Fibroblast of lung (primary cell): ENCODE data around the gene ADORA2B.

Experiments used
- CTCF ChIP-seq, 2 donors: IDR thresholded peaks in 1 of 2; conservative IDR thresholded peaks in 1 of 2; 1 replicate in 1 of 2; 2 replicates in 1 of 2; pipeline ENCODE4 v1.5.1; 2011 to 2012; ENCODE audit warnings: low read length in 2 of 2, control low read depth in 1 of 2, inconsistent platforms in 1 of 2, low read depth in 1 of 2, mild to moderate bottlenecking in 1 of 2
- EZH2 ChIP-seq: IDR thresholded peaks from 2 replicates; pipeline ENCODE4 v1.5.1; 2012; ENCODE audit warnings: low read length, control low read depth, mild to moderate bottlenecking; ENCODE audit errors: missing control alignments

DNA sequence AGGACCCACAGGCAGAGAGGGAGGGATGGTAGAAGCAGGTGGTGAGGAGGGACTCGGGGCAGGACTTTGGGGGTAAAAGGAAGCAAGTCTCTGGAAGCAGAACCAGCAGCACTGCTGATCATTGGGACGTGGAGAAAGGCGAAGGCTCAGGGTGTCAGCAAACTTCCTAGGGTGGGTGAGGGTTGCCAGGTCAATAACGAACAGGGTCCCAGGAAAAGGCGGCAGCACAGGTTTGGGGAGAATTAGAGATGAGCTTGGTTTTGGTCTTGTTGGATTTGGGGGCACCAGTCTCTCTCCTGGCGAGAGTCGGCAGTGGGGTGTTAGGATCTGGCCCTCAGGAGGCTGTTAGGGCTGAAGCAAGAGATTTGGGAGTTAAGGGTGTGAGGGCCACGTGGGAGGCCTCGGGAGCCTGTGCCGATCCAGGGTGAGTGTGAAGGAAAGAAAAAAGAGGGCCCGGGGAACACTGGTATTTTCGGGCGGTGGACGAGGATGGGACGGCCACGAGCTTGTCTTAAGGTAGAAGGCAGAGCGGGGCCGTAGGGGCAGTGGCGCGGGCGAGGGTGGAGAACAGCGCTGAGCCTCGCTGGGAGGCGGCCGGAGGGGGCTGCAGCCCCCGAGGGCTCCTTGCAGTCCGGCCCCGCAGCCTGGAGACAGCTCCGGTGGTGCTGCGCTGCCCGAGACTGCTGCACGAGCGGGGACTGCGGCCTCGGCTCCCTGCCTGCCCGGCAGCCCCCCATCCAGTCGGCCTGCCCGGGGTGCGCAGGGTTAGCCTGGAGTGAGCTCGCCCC, 765 bp upstream of the ADORA2B start:
- TF ChIP-seq CTCF (conservative IDR thresholded peaks at IDR 0.05 in 1 of 2, IDR thresholded peaks at IDR 0.05 in 1 of 2; ENCODE audit: low read depth in 1 of 2, low read length in 2 of 2) (no peak), EZH2 (no peak)
